GM18502 (cell line): ENCODE results near the gene CDS2.

Experiments
- ATAC-seq: cut with Tn5 transposase; IDR thresholded peaks from one replicate; pipeline ENCODE4 v1.9.1; 2021; ENCODE audit warnings: mild to moderate bottlenecking; ENCODE audit not compliant: unreplicated experiment, poor library complexity

CDS2 gene

DNA sequence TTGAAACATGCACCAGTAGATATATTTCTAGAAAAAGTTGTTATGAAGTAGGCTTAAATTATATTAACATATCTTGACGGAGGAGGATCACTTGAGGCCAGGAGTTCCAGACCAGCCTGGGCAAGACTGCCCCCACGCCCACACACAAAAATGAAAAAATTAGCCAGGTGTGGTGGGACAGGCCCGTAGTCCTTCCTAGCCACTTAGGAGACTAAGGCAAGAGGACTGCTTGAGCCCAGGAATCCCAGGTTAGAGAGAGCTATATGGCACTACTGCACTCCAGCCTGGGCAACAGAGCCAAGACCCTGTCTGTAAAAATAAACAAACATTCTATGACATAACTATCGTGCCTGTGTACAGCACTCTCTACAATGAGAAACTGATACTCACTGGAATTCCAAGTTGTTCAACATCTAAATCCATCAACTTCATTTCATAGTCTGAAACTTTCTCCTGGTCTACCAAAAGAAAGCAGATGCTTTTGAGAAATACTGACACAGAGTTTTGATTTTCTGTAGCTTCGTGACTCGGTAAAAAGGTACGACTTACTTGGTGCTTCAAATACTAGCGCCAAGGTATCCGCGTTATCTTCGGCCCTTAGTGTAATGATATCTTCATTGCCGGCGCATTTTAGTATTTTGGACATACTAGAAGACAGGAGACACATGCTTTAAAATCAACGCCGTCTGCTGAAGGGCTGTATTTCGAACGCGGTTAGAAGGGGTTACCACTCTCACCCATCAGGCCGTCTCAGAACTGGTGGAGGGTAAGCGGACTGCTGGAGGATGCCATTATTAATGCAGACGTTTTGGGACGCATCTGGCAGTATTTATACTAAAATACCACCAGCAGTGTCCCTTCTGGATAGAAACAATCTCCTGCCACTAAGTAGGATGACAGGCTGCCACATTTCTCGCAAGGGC is 8.3 kb upstream of the CDS2 start:
- no peak for ATAC-seq

- ATAC-seq, result no peak
Observed at GRCh38 chr20:5119143-5119434, 7.7 kb upstream of the CDS2 start.

DNA sequence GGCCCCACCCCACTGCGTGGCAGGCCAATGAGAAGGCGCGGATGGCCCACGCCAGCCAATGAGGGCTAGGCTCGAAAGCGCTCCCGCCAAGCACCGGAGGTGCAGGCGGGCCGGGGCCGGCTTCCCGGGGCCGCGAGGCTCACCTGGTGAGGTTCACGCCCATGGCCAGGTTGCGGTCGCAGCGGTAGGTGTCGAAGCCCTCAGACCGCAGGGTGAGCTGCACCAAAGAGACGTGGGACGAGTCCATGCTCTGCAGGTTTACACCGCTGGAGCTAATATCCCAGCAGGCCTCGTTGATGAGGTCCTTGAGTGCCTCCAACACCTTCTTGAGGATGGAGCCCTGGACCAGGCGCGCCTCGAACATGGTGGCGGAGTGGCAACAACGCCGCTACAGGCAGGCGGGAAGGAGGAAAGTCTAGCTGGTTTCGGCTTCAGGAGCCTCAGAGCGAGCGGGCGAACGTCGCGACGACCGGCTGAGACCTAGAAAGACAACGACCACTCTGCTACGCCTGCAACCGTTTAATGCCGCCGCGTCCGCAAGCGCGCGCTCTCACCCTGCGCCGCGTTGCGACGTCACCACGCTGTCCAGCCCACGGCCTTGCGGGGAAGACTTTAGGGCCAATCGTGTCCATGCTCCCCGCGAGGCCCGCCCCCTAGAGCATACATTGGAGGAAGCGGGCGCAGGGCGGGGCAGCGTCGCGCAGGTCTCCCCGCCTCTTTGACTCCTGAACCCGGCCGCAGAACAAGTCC is 7.2 kb upstream of the CDS2 start, which contains the start of gene PCNA:
PCNA (minus strand) TSS at position 524 of the 750 bp plus-strand sequence; CDS start at position 364, 160 bp downstream.
- peak; percentile 97 for ATAC-seq

GRCh38 chr20:5120185-5120476 is 6.7 kb upstream of the CDS2 start:
- no peak for ATAC-seq

DNA sequence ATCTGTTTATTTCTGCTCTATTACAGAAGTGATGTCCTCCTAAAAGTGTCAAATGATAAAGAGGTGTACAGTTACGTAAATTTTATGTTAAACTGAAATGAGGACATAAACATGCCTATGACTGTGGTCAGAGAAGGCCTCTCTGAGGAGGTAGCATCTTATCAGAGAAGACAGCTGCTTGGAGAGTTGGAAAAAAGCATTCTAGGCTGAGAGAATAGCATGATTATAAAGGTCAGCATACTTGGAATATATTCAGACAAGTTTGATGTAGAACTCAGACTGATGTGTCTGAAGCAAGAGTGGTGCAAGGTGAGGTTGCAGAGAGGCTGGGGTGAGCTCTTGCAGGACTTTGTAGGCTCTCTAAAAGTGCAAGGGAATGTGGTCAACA is 3.9 kb upstream of the CDS2 start:
- no peak for ATAC-seq

DNA sequence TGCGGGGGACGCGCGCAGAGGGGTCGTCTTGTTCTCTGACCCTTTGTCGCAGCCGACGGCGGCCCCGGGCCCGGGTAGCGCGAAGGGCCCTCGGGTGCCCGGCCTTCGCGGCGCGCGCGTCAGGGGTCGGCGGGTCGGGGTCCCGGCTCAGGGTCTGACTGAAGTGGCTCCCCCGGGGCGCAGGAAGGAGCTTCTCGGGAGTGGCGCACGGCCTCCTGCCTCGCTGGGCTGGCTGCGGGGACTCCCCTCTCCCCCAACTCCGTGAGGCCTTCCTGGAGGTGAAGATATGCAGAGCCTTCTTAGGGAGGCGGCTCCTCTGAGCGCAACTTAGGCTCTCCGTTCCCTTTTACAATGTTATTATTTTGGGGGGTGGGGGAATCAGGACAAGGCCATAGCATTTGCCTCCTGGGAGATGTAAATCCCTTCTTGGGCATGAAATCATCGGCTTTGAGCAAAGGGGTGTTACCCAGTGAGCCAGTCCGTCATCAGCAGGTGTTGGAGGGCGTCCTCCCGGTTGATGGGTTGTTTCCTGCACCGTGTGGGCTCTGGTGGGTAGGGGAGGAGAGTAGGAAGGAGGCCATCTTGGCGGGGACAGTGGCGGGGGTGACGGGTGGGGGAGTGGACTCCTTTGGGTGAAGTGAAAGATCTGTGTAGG is 523 bp downstream of the CDS2 start:
- ATAC-seq, result peak; percentile 42

DNA sequence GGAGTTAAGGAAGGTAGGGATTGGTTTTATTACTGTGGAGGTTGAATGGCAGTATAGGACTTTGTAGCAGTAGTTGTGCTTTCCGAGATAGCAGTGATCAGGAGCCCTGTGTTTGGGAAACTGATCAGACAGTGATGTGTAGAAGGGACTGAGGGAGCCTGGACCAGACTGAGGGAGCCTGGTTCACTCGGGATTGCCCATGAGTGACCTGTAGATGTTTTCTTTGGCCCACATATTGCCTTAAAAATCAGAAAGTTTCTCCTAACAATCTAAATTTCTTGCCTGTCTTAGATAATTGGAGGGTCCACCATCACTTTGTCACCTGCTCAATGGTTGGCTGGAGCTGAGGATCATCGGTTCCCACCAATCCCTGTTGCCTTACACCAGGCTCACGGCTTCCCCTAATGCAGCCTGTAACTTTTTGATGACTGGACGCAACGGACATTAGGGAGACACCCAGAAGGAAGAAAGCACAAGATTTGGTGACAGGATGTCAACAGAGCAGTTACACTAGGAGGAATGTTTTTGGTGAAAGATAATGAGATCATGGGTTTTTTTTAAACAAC is 1.1 kb downstream of the CDS2 start:
- ATAC-seq, result no peak

GRCh38 chr20:5128886-5129285 is 2.1 kb downstream of the CDS2 start:
- ATAC-seq, result no peak

DNA sequence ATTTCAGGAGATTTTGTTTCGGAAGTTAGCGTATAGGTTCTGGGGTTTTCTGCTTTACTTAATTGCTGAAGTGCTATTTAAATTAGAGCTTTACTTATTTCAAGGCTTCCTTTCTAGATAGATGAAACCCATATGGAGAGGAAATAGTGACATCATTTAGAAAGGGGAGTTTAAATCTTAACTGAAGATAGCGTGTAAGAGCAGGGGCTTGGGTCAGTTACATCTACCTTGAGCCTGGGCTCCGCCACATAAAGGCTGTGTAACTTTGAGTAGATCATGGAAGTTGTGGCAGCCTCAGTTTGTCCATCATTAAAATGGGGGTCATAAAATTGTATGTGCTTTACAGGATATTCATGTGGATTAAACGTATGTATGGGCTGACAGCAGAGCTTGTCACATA is 4.7 kb downstream of the CDS2 start:
- no peak for ATAC-seq

- ATAC-seq, result no peak
Observed at GRCh38 chr20:5133998-5134397, 7.2 kb downstream of the CDS2 start.

DNA sequence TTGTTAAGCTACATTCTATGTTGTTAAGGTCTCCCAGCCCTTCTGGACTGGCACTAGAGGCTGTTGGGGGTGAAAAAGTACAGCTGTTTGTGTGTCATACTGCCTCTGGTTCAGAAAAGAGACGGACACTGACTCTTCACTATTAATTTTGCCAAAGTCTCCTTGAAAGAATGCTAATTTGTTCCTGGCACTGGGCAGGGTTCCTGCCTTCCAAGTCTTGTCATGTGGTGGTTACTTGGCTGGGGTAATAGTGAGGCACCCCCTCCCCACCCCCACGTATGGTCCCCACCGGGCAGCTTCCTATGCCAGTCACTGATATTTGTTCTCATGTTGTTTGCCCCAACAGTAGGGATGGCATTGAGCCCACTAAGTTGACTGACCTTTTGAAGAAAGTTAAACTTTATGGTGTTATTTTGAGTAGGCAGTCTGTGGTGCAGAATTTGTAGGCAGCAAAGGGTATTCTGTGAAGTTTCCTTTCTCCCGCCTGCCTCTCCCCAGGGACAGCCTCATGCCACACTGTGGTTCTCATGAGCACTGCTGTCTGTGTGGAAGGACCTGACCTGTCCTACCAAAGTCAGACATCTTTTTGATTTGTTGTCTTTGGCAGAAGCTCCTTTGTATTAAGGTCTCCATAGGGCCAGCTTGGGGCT is 8.7 kb downstream of the CDS2 start:
- ATAC-seq, result no peak

- no peak for ATAC-seq
Observed at GRCh38 chr20:5136096-5136495, 9.3 kb downstream of the CDS2 start.

- no peak for ATAC-seq
Observed at GRCh38 chr20:5140195-5140594, 13.4 kb downstream of the CDS2 start.

DNA sequence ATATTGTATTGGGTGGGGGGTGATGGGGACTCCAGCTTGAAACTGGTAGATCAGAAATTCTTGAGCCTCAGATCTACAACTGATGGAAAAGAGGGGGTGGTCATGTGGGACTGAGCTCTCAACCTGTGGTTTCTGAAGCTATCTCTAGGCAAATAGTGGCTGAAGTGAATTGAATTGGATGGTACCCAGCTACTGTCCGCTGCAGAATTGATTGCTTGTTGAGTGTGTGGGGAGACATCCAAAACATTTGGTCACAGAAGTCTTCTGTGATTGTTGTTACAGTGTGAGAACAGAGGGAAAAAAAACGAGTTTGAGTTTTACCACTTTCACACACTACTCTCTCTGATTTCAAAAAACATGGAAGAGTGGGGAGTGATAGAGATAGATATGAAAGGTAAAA is 14.8 kb downstream of the CDS2 start:
- no peak for ATAC-seq

- ATAC-seq, result no peak
Observed at GRCh38 chr20:5143851-5144250, 17.0 kb downstream of the CDS2 start.

DNA sequence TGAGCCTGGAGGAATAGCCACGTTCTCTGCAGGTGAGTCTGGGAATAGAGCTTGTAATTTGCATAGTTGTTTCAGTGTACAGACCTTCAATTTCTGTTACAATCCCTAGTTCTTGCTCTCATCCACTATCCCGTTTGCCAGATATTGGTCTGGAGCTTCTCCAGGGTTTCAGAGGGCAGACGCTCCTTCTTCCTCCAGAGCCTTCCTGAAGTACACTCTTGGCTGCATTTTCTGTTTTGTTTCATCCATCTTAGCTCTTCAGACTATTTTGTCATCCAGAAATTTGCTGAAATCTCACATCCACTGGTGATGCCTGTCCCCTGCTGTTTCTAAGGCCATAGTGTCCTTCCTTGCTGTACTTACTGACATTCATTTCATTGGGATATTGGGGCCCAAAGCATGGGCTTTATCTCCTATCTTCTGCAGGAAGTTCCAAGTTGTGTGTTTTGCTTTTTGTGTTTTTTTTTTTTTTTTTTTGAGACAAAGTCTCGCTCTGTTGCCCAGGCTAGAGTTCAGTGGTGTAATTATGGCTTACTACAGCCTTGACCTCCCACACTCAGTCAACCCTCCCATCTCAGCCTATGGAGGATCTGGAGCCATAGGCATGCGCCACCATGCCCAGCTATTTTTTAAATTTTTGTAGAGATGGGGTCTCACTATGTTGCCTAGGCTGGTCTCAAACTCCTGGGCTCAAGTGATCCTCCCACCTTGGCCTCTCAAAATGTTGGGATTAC is 18.7 kb downstream of the CDS2 start:
- no peak for ATAC-seq

- no peak for ATAC-seq
Observed at GRCh38 chr20:5146099-5146668, 19.4 kb downstream of the CDS2 start.

DNA sequence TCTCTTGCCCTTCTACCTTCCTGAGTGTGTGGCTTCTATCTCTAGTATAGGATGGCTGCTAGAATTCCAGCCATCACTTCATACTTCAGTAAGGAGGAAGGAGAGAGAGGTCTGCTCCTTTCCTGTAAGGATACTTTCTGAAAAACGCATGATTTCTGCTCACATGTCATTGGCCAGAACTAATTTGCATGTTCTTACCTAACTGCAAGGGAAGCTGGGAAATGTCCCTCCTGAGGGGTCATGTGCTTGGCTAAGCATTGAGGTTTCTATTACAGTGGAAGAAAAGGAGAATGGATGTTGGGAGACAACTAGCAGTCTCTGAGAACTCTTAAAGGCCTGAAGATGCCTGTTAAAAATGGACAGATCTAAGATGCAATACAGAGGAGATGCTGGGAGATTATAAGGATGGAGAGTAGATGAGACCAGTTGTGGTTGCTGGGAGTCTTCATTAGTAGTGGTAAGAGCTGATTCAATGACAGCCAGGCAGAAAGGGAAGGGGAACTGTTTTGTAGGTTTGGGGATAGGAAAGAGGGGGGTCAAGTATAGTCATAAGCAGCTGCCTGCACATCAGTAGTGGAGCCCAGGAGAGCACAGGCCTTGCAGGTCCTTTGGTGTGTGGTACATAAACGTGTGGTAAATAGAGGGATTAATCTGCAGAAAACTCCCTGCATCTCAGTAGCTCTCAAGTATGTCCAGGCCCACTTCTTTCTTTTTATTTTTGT is 20.2 kb downstream of the CDS2 start:
- ATAC-seq, result no peak

- no peak for ATAC-seq
Observed at GRCh38 chr20:5148581-5148980, 21.8 kb downstream of the CDS2 start.
